Measurements from ENCODE around the gene AFF1.

GRCh38 chr4:86981789-86982188 lies 47.0 kb downstream of the AFF1 start:
- TF ChIP-seq EZH2phosphoT487 (IDR thresholded peaks at IDR 0.05; ENCODE audit: insufficient read depth, low read depth) (no peak), EZH2 (IDR thresholded peaks at IDR 0.05; ENCODE audit: insufficient read depth, poor library complexity, severe bottlenecking) (no peak)

Measured in GM23248 (cell line).